GM21447 (cell line): ENCODE data around the gene RIMS3.
A peak's percentile ranks its signal among the peaks of the same experiment; 100 is the strongest.

Experiments
- ATAC-seq: cut with Tn5 transposase; IDR thresholded peaks from one replicate; pipeline ENCODE4 v1.9.1; 2021; ENCODE audit not compliant: unreplicated experiment

RIMS3 gene

DNA sequence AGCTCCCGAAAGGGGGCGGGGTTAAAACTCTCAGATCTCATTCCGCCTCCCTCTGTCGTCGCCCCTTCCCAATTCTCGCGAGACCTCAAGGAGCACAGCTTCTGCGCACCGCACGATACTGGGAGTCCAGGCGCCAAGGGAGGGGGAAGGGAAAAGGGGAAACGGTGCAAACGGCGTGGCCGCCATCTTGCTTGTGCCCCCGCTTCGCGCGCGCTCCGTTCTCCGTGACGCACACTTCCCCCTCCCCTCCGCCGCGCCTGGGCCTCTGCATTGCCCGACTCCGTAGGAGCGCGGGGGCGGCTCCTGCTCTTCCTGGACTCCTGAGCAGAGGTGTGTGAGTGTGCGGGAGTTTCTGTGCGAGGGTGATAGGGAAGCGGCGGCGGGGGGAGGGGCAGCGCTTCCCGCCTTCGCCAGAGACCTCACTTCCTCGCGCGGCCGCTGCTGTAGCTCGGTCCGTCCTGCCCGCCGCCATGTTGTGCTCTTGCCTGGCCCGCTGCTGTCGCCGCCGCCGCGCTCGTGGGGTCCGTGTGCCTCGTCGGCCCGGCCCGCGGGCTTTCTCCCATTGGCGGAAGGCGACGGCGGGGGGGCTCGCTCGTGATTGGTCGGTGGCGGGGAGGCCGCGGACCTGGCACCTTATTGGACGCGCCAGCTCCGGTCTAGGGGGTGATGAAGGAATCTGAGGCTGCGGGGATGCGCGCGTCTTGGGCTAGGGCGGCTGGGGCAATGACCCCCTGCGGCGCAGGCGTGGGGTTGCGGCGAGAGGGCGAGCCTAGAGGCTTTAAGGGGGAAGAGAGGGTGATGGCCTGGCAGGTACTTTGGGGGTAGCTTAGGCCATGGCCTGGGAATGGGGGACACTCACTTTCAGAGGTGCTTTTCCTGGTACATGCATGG, 26.3 kb upstream of the RIMS3 start, which contains the start of gene NFYC:
TSS of gene NFYC (plus strand) at position 167 of the 891 bp plus-strand sequence. CDS start 47,140 bp downstream, outside the sequence.
- peak; percentile 76 for ATAC-seq

DNA sequence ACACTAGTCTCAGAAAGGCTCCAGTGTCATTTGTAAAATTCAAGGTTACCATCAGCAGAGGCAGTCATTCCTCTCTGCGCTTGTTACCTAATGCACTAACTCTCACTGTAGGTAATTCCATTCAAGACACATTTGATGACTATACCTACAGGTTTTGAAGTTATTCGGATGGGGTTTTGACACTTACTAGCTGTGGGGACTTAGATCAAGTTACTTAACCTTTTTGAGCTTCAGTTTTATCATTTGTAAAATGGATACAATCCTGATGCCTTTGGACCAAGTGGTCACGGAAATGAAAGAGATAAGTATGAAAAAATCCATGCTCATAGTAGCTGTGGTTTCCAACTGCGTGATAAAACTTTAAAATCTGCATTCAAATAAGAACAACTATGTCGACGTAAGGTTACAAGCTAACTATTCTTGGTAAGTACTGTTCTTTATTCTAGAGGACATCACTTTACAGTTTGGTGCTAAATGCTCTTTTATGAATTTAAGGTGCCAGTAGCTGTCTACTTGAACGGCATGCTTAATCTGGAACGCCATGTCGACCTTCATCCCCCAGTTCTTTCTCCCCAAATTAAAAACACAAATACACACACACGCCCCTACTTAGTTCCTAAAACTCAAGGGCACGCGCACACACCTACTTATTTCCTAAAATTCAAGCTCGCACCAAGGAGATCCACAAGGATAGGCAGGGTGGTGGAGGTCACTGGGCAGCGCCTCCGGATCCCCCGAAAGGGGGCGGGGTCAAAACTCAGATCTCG, 25.5 kb upstream of the RIMS3 start:
- no peak for ATAC-seq

DNA sequence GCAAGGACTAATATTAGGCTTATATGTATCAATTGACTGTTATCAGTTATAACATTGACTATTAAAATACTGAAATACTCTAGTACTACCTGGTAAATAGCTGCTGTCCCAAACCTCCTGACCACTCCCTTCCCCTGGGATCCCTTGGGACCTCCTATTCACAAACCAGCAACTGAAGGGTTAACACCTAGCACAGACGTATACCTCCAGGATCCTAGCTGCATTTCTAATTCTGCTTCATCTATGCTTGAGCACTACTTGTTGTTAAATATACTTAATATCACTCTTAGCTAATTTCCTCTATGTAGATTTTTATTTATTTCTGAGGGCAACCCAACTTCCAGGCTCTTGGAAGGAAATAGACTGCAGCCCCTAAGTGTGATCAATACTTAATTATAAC, 24.3 kb upstream of the RIMS3 start:
- ATAC-seq, result no peak

GRCh38 chr1:40687661-40688060, 22.2 kb upstream of the RIMS3 start:
- no peak for ATAC-seq

DNA sequence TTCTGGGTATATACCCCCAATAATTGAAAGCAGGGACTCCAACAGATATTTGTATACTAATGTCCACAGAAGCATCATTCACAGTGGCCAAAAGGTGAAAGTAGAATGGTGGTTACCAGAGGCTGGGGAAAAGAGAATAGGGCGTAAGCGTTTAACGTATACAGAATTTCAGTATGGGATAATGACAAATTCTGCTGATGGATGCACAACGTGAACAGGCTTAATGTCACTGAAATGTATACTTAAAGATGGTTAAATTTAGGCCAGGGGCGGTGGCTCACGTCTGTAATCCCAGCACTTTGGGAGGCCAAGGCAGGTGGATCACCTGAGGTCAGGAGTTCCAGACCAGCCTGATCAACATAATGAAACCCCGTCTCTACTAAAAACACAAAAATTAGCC, 21.6 kb upstream of the RIMS3 start:
- ATAC-seq, result no peak

DNA sequence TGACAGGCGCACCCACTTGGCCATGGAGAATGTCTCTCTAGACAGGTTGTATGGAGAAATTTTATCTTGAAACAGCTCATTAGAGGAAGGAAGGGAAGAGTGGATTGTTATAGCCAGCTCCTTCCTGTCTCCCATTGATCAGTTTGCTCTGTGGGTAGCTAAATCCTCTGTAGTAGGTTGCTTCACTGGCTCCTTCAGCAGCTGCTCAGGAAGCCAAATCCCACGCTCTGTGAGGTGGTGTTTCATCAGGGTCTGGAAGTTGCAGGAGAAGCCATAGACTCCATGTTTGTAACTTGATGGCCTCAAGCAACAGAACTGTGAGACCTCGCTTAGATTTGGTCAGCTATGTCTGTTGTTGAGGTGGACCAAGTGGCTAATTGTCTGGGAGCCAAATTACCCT, 19.2 kb upstream of the RIMS3 start:
- no peak for ATAC-seq

DNA sequence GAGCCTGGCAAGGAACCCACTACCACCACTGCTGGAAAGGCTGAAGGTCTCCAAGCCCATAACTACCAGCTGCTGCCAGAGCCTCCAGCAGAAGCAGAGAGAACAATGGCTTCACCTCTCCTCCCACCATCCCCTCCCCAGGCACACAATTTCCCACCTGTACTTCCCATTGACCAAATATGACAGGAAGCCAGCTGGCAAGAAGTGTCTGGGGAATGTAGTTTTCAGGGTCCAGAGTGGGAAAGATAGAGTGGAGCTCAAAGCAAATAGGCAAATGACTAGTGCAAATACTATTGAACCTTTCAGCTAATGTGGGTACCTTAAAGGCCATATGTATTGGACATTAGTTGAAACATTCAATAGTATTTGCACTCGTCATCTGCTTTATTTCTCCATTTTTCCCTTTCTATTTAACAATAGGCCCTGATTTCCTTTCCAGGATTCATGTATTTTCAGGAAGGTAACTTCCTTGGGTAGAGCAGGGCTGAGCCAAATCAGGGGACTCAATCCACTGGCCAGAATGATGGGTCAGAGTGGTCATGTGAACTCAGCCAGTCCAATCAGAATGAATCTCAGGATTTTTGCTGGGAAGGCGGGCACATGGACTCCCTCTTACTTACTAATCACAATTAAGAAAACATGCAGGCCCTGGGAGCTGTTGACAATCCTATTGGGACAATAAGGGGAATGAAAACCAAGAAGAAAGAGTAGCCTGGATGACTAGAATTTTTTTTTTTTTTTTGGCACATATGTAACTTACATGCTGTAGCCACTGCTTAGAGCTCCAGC, 13.9 kb upstream of the RIMS3 start:
- no peak for ATAC-seq

- no peak for ATAC-seq
These were observed 11.0 kb upstream of the RIMS3 start for GRCh38 chr1:40676501-40676900.

DNA sequence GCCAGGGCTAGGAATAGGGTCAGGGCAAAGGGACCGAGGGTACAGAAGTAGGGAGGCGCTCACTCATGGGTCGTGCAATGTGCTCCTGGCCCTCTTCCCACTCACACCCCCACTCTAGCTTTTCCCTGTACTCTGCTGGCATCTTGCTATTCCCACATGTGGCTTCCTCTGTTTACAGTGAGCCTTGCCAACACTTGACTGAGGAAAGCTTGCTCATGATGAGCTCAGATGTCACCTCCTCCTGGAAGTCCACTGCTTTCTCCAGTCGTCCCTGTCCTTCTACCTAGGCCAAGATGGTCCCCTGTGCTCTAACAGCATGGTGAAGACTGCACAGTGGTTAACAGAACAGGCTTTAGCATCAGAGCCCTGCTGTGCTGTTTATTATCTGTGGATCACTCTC, 8.0 kb upstream of the RIMS3 start:
- ATAC-seq, result no peak

DNA sequence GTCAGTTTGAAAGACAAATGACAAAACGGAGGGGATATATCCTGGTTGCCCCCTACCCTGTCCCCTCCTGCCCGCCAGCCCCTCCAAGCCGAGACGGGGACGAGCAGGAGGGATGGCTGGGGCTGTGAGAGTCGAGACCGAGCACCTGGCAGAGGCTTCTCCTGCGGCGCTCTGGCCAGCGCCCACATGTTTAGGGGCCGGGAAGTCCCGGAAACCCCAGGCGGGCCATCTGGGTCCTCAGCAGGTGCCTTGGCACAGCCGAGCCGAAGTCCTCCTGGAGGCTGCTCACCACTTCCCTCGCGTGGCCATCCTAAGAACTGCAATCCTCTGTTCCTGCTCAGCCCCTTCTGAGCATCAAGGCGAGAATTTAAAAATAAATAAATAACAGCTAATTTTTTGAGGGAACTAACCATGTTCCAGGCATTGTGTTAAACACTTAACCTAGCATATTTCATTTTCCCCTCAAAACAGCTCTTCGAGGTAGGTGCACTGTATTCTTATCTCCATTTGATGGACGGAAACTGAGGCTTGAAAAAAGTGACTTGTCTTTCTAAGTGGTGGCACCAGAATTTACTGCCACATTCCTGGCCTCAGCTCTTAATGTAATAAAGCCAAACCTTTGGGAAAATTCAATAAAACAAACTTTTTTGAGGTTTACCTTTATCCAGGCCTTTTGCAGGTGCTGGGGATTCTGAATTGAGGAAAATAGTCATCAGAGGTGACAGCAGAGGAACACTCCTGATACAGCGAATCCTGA, 3.5 kb upstream of the RIMS3 start:
- ATAC-seq, result peak; percentile 57

- ATAC-seq, result no peak
These were observed 691 bp downstream of the RIMS3 start for GRCh38 chr1:40664791-40665190.

DNA sequence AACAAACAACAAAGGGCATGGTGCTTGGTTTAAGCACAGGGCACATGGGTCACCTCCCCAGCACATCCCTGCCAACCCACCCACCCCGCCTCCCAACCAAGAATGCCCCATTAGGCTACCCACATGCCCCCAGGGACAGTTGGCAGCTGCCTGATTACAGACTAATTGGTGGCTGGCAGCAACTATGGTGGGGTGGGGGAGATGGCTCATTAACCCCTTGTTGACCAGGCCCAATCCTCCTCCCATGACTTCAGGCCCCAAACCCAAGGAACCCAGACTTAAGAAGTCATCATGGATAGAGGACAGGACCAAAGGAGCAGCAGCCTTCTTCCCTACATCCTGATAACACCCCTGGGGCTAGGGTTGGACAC, 1.3 kb downstream of the RIMS3 start:
- ATAC-seq, result no peak

- ATAC-seq, result no peak
These were observed 1.9 kb downstream of the RIMS3 start for GRCh38 chr1:40663324-40664166.

DNA sequence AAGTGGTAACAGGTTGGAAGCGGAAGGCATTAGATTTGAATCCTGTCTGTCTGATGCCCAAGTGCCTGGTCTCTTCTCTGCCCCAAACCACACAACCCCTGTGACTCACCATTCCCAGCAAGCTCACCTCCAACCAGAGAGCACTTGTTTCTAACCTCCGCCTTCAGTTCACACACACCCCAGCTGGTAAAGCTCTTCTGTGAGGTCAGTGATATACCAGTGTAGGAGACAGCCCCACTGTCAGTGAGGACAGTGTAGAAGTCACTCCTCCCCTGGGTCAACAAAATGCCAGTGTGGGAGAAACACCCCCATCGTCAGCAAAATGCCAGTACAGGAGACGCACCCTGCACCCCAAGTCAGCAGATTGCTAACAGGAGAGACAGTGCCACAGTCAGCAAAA, 2.6 kb downstream of the RIMS3 start:
- no peak for ATAC-seq

DNA sequence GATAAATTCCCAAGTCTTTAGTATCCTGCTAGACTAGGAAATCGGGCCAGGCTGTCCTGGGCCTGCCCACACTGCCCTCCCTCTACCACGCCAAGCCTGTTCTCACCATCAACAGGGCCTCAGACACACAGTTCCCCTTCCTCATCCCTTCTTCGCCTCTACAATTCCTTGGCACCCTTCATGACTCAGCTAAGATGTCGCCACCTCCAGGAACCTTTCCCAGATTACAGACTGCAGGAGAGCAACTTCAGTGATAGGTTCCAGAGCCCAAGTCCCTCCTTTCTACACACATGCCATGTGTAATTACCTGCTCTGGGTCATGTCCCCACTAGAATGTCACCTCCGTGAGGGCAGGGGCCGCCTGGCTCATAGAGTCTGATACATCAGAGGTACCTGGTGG, 3.3 kb downstream of the RIMS3 start:
- no peak for ATAC-seq

- ATAC-seq, result no peak
These were observed 3.8 kb downstream of the RIMS3 start for GRCh38 chr1:40661678-40662077.

GRCh38 chr1:40659649-40659947, 5.9 kb downstream of the RIMS3 start:
- ATAC-seq, result no peak

DNA sequence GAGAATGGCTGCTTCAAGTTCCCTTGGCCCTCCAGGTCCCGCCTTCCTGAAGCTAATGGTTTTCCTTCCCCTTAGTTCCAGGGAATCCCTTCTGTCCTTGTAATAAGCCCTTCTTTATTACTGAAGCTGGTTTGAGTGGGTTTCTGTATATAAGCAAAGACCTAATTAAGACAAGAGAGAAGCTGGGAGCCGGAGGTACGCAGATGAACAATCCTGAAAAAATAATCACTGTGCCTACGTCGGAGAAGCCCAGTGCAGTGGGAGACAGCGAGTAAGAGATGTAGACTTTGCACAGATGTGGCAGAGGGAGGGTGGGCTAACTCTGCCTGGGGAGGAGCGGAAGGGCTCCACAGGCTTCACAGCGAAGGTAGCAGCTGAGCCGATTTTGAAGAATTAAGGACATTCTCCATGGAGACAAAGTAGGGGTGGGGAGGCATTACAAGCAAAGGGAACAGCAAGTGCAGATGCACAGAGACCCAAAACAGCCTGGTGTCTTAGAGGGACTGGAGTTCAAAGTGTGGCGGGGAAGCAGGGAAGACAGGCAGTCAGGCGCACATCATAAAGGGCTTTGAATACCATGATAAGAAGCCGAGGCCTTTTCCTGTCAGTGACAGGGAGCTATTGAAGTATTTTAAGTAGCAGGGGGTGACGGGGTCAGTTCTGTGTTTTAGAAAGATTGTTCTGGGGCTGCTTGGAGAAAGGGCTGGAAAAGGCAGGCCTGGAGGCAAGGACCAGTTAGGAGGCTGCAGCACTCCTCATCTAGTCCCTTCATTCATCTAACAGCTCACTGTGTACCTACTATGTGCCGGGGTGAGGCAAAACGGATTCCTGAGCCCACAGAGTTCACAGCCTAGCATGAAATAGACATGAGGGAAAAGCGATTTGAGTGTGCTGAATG, 6.5 kb downstream of the RIMS3 start:
- ATAC-seq, result no peak

GRCh38 chr1:40657046-40657445, 8.4 kb downstream of the RIMS3 start:
- no peak for ATAC-seq
